SK-N-SH (cell line): ENCODE measurements around the gene SLC24A1. TPM values are rescaled to one million over a fixed set of nuclear protein-coding genes. Genes with fewer than 3 reads are reported as not detected.

Experiments used
- CTCF ChIA-PET: fragments of 300-600, 350-600 bp; formaldehyde crosslinking; extraction: SDS; loops from one replicate; lab custom pipeline; 2021; lab: Yijun Ruan, JAX
- POLR2A ChIA-PET: fragments of 350-600 bp; sonication (Branson Sonifier 250); formaldehyde crosslinking; extraction: SDS; loops from one replicate; lab custom pipeline; 2020; ENCODE audit warnings: antibody characterized with exemption, inconsistent platforms; lab: Yijun Ruan, JAX
- DNase-seq: peaks from one replicate; pipeline ENCODE4 v3.0.0; 2012
- H2AFZ ChIP-seq: fragments of 200-600 bp; sonication (generic); 2 replicates; pipeline ENCODE4 v1.8.1; 2016; ENCODE audit warnings: antibody characterized with exemption, mild to moderate bottlenecking, low read depth
- H3F3A ChIP-seq: fragments of 200-600 bp; sonication (generic); replicated peaks from 2 replicates; pipeline ENCODE3; 2016; ENCODE audit warnings: antibody characterized with exemption, mild to moderate bottlenecking; ENCODE audit not compliant: insufficient read depth
- H3K27ac ChIP-seq, 2 experiments: fragments of 200-500 bp in 1 of 2; fragments of 200-600 bp in 1 of 2; sonication (Bioruptor generic) in 1 of 2; sonication (generic), shearing (Covaris generic) in 1 of 2; 2 replicates each; pipeline versions ENCODE4 v1.5.1 to v1.6.1; 2014 to 2016; ENCODE audit warnings: low read depth in 2 of 2, inconsistent platforms in 1 of 2, low read length in 1 of 2, mild to moderate bottlenecking in 1 of 2, mixed read lengths in 1 of 2
- H3K27me3 ChIP-seq: fragments of 200-600 bp; sonication (generic), shearing (Covaris generic); 2 replicates; pipeline ENCODE4 v1.6.1; 2016; ENCODE audit warnings: mixed run types; ENCODE audit not compliant: insufficient read depth
- H3K36me3 ChIP-seq, 2 experiments: fragments of 200-500 bp in 1 of 2; fragments of 200-600 bp in 1 of 2; sonication (Bioruptor generic) in 1 of 2; sonication (generic) in 1 of 2; replicated peaks in 1 of 2; 2 replicates each; pipeline versions ENCODE3 to v1.5.1; 2014 to 2016; ENCODE audit warnings: low read length in 1 of 2, mild to moderate bottlenecking in 1 of 2; ENCODE audit not compliant: insufficient read depth in 2 of 2, control insufficient read depth in 1 of 2
- H3K4me1 ChIP-seq, 2 experiments: fragments of 200-500 bp in 1 of 2; fragments of 200-600 bp in 1 of 2; sonication (Bioruptor generic) in 1 of 2; sonication (generic), shearing (Covaris generic) in 1 of 2; 2 replicates each; pipeline versions ENCODE4 v1.5.1 to v1.6.1; 2014 to 2016; ENCODE audit warnings: low read depth in 1 of 2, low read length in 1 of 2, mixed run types in 1 of 2; ENCODE audit not compliant: insufficient read depth in 2 of 2, control insufficient read depth in 1 of 2
- H3K4me2 ChIP-seq: fragments of 200-600 bp; sonication (generic), shearing (Covaris generic); 2 replicates; pipeline ENCODE4 v1.6.1; 2017; ENCODE audit warnings: mixed run types
- H3K4me3 ChIP-seq, 2 experiments: fragments of 200-500 bp in 1 of 2; fragments of 200-600 bp in 1 of 2; sonication (Bioruptor generic) in 1 of 2; sonication (generic), shearing (Covaris generic) in 1 of 2; 2 replicates each; pipeline versions ENCODE4 v1.5.1 to v1.8.1; 2014 to 2016; ENCODE audit warnings: low read depth in 2 of 2, inconsistent platforms in 1 of 2, low read length in 1 of 2, mild to moderate bottlenecking in 1 of 2, mixed read lengths in 1 of 2, moderate library complexity in 1 of 2
- H3K79me2 ChIP-seq: fragments of 200-600 bp; sonication (generic); 2 replicates; pipeline ENCODE4 v1.8.1; 2017; ENCODE audit warnings: mild to moderate bottlenecking; ENCODE audit not compliant: insufficient read depth
- H3K9ac ChIP-seq: fragments of 200-600 bp; sonication (generic); 2 replicates; pipeline ENCODE4 v1.6.1; 2017; ENCODE audit warnings: mixed run types
- H3K9me2 ChIP-seq: fragments of 200-600 bp; sonication (generic); 2 replicates; pipeline ENCODE4 v1.6.1; 2017; ENCODE audit warnings: mixed run types
- H3K9me3 ChIP-seq: fragments of 200-600 bp; sonication (generic); 2 replicates; pipeline ENCODE4 v1.6.1; 2017; ENCODE audit warnings: mixed run types, mild to moderate bottlenecking, moderate library complexity
- H4K20me1 ChIP-seq: fragments of 200-600 bp; sonication (generic); 2 replicates; pipeline ENCODE4 v1.6.1; 2017; ENCODE audit warnings: mild to moderate bottlenecking, mixed run types; ENCODE audit not compliant: insufficient read depth
- CHD2 ChIP-seq: fragments of 150-350 bp; IDR thresholded peaks from 2 replicates; pipeline ENCODE4 v1.6.1; 2018; ENCODE audit warnings: low read length; ENCODE audit not compliant: partially characterized antibody
- EP300 ChIP-seq, 2 experiments: IDR thresholded peaks; 2 replicates each; pipeline versions ENCODE4 v1.4.0 to v1.6.1; 2012; ENCODE audit warnings: borderline replicate concordance in 1 of 2, low read depth in 1 of 2, low read length in 1 of 2
- FOXJ3 ChIP-seq: sonication (generic); formaldehyde crosslinking; IDR thresholded peaks from 2 replicates; pipeline ENCODE4 v1.5.1; 2020; ENCODE audit warnings: mild to moderate bottlenecking, missing genetic modification reagents
- FOXM1 ChIP-seq: IDR thresholded peaks from 2 replicates; pipeline ENCODE4 v1.4.0; 2012; ENCODE audit warnings: low read depth, mild to moderate bottlenecking
- GABPA ChIP-seq: IDR thresholded peaks from 2 replicates; pipeline ENCODE4 v1.4.0; 2012; ENCODE audit warnings: low read depth, mild to moderate bottlenecking
- MEF2A ChIP-seq: IDR thresholded peaks from 2 replicates; pipeline ENCODE4 v1.4.0; 2012; ENCODE audit warnings: low read depth, borderline replicate concordance
- NFIC ChIP-seq: IDR thresholded peaks from 2 replicates; pipeline ENCODE4 v1.4.0; 2012; ENCODE audit warnings: borderline replicate concordance
- NRF1 ChIP-seq: IDR thresholded peaks from 2 replicates; pipeline ENCODE4 v1.6.1; 2012; ENCODE audit warnings: low read depth, mild to moderate bottlenecking, low read length
- POLR2AphosphoS5 ChIP-seq: IDR thresholded peaks from 2 replicates; pipeline ENCODE4 v1.6.1; 2012; ENCODE audit warnings: low read depth, low read length
- RAD21 ChIP-seq: IDR thresholded peaks from 2 replicates; pipeline ENCODE4 v1.6.1; 2012; ENCODE audit warnings: mild to moderate bottlenecking, low read length
- RCOR1 ChIP-seq: fragments of 150-350 bp; IDR thresholded peaks from 2 replicates; pipeline ENCODE4 v1.6.1; 2017; ENCODE audit warnings: antibody characterized with exemption, low read length
- RFX5 ChIP-seq: IDR thresholded peaks from 2 replicates; pipeline ENCODE4 v1.6.1; 2012; ENCODE audit warnings: mild to moderate bottlenecking, improper control_type of control experiment, low read length
- RXRA ChIP-seq: IDR thresholded peaks from 2 replicates; pipeline ENCODE4 v1.4.0; 2012; ENCODE audit warnings: low read depth, mild to moderate bottlenecking, borderline replicate concordance
- SMC3 ChIP-seq: IDR thresholded peaks from 2 replicates; pipeline ENCODE4 v1.6.1; 2012; ENCODE audit warnings: low read depth, low read length, improper control_type of control experiment
- TAF1 ChIP-seq: IDR thresholded peaks from 2 replicates; pipeline ENCODE4 v1.6.1; 2012; ENCODE audit warnings: low read depth, mild to moderate bottlenecking, low read length, moderate library complexity, borderline replicate concordance
- TCF12 ChIP-seq: IDR thresholded peaks from 2 replicates; pipeline ENCODE4 v1.4.0; 2012
- YY1 ChIP-seq: IDR thresholded peaks from 2 replicates; pipeline ENCODE4 v1.4.0; 2012; ENCODE audit warnings: low read depth, mild to moderate bottlenecking
- WGBS: methylation state at CpG from one replicate; pipeline ENCODE4 v1.1.6; 2017; ENCODE audit warnings: low lambda C conversion rate; 5-methylcytosine and 5-hydroxymethylcytosine counted together
- polyA plus RNA-seq, 3 experiments: library from polyadenylated mRNA; depleted of rRNA; stranded (reverse); fragments of >200 nt; gene quantifications; 2 replicates each; pipeline ENCODE4 v1.2.3, GENCODE V29; 2012
- TF ChIP-seq, protein P1 (sequence below): fragments of 150-350 bp; IDR thresholded peaks from 2 replicates; pipeline ENCODE4 v1.6.1; 2016; ENCODE audit warnings: mild to moderate bottlenecking, low read depth, low read length
- TF ChIP-seq, protein P2 (sequence below): IDR thresholded peaks from 2 replicates; pipeline ENCODE4 v1.4.0; 2012; ENCODE audit warnings: low read depth, borderline replicate concordance
- TF ChIP-seq, protein P3 (sequence below): IDR thresholded peaks from 2 replicates; pipeline ENCODE4 v1.4.0; 2012; ENCODE audit warnings: low read depth
- TF ChIP-seq, protein P4 (sequence below): IDR thresholded peaks from 2 replicates; pipeline ENCODE4; 2012
- TF ChIP-seq, protein P5 (sequence below): fragments of 150-350 bp; IDR thresholded peaks from 2 replicates; pipeline ENCODE4 v1.6.1; 2017; ENCODE audit warnings: antibody characterized with exemption, low read length, low read depth, borderline replicate concordance

Gene SLC24A1
- polyA plus RNA-seq, 1 of the 3 experiments (the other 2 are of a cell fraction) = 7.7 TPM

DNA sequence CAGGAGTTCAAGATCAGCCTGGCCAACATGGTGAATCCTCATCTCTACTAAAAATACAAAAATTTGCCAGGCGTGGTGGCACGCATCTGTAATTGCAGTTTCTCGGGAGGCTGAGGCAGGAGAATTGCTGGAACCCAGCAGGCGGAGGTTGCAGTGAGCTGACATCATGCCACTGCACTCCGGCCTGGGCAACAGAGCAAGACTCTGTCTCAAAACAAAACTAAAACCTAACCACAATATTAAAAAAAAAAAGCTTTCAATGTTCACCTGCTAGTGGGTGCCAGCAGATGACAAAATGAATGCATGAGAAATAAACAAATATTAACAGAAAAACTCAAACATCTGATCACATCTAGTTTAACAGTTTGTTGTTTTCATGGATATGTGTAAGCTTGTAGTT is 9.0 kb downstream of the SLC24A1 start:
- H3K27me3 ChIP-seq = no peaks in the 10 kb centered on the region
- no peak overlapping the region for H2AFZ ChIP-seq
- peaks cover 0 to under 1% of the 10 kb centered on the region in 2 experiments for H3K36me3 ChIP-seq
- no peaks in the 10 kb centered on the region for H4K20me1 ChIP-seq
- WGBS = 96% methylated on average over 5 of the region's 5 CpGs
- ChIA-PET POLR2A (no interaction called here), CTCF (interaction anchor here (1.1 to 4.5 kb wide), 4 partner anchors 8 to 206 kb away, joined by 3 to 30 read pairs (median 5); partner anchors contain the start of gene INTS14)
- no peak overlapping the region for H3K4me2 ChIP-seq
- H3K9ac ChIP-seq = no peak overlapping the region
- no peak for TF ChIP-seq YY1
- TF ChIP-seq GABPA = no peak
- no peak for TF ChIP-seq EP300 (IDR thresholded peaks at IDR 0.05; ENCODE audit: borderline replicate concordance in 1 of 2, low read depth in 1 of 2, low read length in 1 of 2)
- no peak for TF ChIP-seq POLR2AphosphoS5
- TF ChIP-seq, protein P1, sequence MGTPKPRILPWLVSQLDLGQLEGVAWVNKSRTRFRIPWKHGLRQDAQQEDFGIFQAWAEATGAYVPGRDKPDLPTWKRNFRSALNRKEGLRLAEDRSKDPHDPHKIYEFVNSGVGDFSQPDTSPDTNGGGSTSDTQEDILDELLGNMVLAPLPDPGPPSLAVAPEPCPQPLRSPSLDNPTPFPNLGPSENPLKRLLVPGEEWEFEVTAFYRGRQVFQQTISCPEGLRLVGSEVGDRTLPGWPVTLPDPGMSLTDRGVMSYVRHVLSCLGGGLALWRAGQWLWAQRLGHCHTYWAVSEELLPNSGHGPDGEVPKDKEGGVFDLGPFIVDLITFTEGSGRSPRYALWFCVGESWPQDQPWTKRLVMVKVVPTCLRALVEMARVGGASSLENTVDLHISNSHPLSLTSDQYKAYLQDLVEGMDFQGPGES = no peak
- no peak for TF ChIP-seq SMC3
- no peak for TF ChIP-seq TCF12
- TF ChIP-seq RCOR1 = no peak
- no peaks in the 10 kb centered on the region for H3F3A ChIP-seq
- H3K4me1 ChIP-seq = no peaks in the 10 kb centered on the region
- H3K79me2 ChIP-seq = no peaks in the 10 kb centered on the region
- no peak for DNase-seq
- no peak overlapping the region for H3K27ac ChIP-seq
- no peaks in the 10 kb centered on the region for H3K9me2 ChIP-seq
- H3K4me3 ChIP-seq = no peak overlapping the region
- no peaks in the 10 kb centered on the region for H3K9me3 ChIP-seq

DNA sequence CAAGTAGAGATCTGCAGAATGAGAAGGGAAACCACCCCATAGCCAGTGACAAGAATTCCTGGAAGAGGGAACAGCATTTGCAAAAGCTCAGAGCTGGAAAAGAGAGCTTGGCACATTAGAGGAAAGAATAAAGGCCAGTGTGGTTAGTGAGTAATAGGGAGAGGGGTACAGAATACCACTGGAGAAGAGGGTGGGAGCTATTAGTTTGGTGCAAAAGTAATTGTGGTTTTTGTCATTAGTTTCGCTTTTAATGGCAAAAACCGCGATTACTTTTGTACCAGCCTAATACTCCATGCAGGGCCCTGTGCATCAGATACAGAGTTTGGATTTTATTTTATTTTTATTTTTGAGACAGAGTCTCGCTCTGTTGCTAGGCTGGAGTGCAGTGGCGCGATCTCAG is 9.8 kb downstream of the SLC24A1 start:
- H3K27ac ChIP-seq = no peak overlapping the region
- ChIA-PET CTCF (interaction anchor here (0.6 to 1.6 kb wide), 4 partner anchors 10 to 206 kb away, joined by 3 to 5 read pairs (median 4); partner anchors contain the start of gene INTS14), POLR2A (no interaction called here)
- H3K27me3 ChIP-seq = no peaks in the 10 kb centered on the region
- no peak overlapping the region for H3K4me2 ChIP-seq
- H3K9me2 ChIP-seq = no peaks in the 10 kb centered on the region
- H3K4me1 ChIP-seq = no peaks in the 10 kb centered on the region
- H3K4me3 ChIP-seq = no peak overlapping the region
- H2AFZ ChIP-seq = no peak overlapping the region; the same call in 1 of the 2 replicates
- H4K20me1 ChIP-seq = no peaks in the 10 kb centered on the region
- TF ChIP-seq YY1 (no peak), NFIC (no peak), RFX5 (no peak), FOXJ3 (no peak), TAF1 (no peak), MEF2A (no peak), RCOR1 (no peak), RAD21 (no peak), RXRA (no peak), EP300 (IDR thresholded peaks at IDR 0.05; ENCODE audit: borderline replicate concordance in 1 of 2, low read depth in 1 of 2, low read length in 1 of 2) (no peak), SMC3 (no peak), NRF1 (no peak), CHD2 (no peak), FOXM1 (no peak), GABPA (no peak)
- TF ChIP-seq, protein P2, sequence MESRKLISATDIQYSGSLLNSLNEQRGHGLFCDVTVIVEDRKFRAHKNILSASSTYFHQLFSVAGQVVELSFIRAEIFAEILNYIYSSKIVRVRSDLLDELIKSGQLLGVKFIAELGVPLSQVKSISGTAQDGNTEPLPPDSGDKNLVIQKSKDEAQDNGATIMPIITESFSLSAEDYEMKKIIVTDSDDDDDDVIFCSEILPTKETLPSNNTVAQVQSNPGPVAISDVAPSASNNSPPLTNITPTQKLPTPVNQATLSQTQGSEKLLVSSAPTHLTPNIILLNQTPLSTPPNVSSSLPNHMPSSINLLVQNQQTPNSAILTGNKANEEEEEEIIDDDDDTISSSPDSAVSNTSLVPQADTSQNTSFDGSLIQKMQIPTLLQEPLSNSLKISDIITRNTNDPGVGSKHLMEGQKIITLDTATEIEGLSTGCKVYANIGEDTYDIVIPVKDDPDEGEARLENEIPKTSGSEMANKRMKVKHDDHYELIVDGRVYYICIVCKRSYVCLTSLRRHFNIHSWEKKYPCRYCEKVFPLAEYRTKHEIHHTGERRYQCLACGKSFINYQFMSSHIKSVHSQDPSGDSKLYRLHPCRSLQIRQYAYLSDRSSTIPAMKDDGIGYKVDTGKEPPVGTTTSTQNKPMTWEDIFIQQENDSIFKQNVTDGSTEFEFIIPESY = no peak
- TF ChIP-seq, protein P3, sequence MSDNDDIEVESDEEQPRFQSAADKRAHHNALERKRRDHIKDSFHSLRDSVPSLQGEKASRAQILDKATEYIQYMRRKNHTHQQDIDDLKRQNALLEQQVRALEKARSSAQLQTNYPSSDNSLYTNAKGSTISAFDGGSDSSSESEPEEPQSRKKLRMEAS = no peak
- TF ChIP-seq, protein P1 = no peak
- TF ChIP-seq, protein P4, sequence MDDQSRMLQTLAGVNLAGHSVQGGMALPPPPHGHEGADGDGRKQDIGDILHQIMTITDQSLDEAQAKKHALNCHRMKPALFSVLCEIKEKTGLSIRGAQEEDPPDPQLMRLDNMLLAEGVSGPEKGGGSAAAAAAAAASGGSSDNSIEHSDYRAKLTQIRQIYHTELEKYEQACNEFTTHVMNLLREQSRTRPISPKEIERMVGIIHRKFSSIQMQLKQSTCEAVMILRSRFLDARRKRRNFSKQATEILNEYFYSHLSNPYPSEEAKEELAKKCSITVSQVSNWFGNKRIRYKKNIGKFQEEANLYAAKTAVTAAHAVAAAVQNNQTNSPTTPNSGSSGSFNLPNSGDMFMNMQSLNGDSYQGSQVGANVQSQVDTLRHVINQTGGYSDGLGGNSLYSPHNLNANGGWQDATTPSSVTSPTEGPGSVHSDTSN = no peak
- TF ChIP-seq, protein P5, sequence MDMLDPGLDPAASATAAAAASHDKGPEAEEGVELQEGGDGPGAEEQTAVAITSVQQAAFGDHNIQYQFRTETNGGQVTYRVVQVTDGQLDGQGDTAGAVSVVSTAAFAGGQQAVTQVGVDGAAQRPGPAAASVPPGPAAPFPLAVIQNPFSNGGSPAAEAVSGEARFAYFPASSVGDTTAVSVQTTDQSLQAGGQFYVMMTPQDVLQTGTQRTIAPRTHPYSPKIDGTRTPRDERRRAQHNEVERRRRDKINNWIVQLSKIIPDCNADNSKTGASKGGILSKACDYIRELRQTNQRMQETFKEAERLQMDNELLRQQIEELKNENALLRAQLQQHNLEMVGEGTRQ = no peak
- WGBS = 95% methylated on average over 6 of the region's 6 CpGs
- no peaks in the 10 kb centered on the region for H3K9me3 ChIP-seq
- no peaks in the 10 kb centered on the region for H3F3A ChIP-seq
- DNase-seq = no peak
- H3K9ac ChIP-seq = no peak overlapping the region
- H3K36me3 ChIP-seq = no peaks in the 10 kb centered on the region
- H3K79me2 ChIP-seq = no peaks in the 10 kb centered on the region
